Measurements from ENCODE around the gene BLCAP. TPM values are rescaled to one million over a fixed set of nuclear protein-coding genes. Genes with fewer than 3 reads are reported as not detected.
A peak's percentile ranks its signal among the peaks of the same experiment; 100 is the strongest.

BLCAP gene
- total RNA-seq, 4 donors from 2014 or later: 91.3 to 136 (median 103) TPM

DNA sequence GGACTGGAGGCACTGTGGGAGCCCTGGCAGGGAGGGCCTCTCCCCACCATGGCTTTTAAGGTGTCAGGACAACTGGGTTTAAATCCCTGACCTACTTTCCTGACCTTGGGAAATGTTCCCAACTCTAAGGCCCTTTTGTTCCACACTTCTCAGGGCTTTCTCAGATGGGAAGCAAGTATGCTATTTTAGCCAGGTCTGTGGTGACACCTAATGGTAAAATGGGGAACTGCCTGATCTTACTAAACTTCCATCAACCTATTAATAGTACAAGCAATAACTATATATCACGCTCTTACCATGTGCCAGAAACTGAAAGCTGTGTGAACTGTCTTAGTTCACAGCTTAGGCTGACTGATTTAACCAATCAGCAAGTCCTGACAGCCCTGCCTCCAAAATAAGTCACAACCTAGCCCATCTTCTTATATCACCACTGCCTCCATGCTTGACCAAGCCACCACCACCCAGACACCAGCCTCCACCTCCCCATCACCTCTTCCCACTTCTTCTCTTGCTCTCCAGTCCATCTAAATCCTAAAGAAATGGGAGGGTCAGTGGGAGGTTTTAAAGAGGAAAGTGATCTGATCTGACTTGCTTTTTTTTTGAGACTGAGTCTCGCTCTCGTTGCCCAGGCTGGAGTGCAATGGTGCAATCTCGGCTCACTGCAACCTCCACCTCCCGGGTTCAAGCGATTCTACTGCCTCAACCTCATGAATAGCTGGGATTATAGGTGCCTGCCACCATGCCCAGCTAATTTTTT is 6.9 kb upstream of the BLCAP start:
- no peak for TF ChIP-seq POLR2A (IDR thresholded peaks at IDR 0.05)
- TF ChIP-seq, protein P1, sequence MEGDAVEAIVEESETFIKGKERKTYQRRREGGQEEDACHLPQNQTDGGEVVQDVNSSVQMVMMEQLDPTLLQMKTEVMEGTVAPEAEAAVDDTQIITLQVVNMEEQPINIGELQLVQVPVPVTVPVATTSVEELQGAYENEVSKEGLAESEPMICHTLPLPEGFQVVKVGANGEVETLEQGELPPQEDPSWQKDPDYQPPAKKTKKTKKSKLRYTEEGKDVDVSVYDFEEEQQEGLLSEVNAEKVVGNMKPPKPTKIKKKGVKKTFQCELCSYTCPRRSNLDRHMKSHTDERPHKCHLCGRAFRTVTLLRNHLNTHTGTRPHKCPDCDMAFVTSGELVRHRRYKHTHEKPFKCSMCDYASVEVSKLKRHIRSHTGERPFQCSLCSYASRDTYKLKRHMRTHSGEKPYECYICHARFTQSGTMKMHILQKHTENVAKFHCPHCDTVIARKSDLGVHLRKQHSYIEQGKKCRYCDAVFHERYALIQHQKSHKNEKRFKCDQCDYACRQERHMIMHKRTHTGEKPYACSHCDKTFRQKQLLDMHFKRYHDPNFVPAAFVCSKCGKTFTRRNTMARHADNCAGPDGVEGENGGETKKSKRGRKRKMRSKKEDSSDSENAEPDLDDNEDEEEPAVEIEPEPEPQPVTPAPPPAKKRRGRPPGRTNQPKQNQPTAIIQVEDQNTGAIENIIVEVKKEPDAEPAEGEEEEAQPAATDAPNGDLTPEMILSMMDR (IDR thresholded peaks at IDR 0.05): peak in 1 of 3 donors; percentile 61
- no peak overlapping the region for H3K4me3 ChIP-seq (ENCODE audit: low read depth, poor library complexity, severe bottlenecking)
- DNase-seq (ENCODE audit: low spot score in 2 of 2): peak; percentile 76 to 77
- 69 to 71% methylated on average over 6 of the region's 6 CpGs for WGBS, 2 donors
- intact Hi-C loops (cut with DNase I; ENCODE audit: low total_unique reads): loop anchor here (10.0 kb wide), 2 partner anchors 150 to 340 kb away; no protein-coding TSS in a partner anchor

DNA sequence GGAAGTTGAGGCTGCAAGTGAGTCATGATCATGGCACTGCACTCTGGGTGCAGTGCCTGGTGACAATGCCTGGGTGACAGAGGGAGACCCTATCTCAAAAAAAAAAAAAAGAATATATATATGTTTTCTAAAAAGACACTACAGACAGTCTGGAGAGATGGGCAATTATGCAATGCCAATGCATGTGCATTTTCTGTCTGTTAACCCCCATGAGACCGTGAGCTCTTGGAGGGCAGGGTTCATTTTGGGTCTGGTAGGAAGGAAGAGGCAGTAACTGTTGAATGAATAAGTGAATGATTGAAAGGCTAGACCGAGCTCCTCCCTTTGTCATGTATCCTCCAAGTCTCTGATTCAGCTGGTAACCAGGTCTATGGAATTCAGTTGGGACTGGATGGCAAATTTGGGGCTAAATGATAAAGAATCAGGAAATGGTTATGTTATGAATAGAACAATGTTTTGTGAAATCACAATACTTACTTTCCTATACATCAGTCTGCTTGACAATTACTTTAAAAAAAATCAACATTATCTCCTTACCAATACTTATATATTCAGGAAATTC is 5.6 kb upstream of the BLCAP start:
- no peak for DNase-seq (ENCODE audit: low spot score in 2 of 2)
- intact Hi-C loops (cut with DNase I; ENCODE audit: low total_unique reads): loop anchor here (10.0 kb wide), 2 partner anchors 148 to 338 kb away; no protein-coding TSS in a partner anchor
- WGBS, 2 donors: 78 to 79% methylated on average over 2 of the region's 2 CpGs
- no peak for TF ChIP-seq POLR2A (IDR thresholded peaks at IDR 0.05)
- TF ChIP-seq, protein P1 (IDR thresholded peaks at IDR 0.05): no peak
- no peak overlapping the region for H3K4me3 ChIP-seq (ENCODE audit: low read depth, poor library complexity, severe bottlenecking)

DNA sequence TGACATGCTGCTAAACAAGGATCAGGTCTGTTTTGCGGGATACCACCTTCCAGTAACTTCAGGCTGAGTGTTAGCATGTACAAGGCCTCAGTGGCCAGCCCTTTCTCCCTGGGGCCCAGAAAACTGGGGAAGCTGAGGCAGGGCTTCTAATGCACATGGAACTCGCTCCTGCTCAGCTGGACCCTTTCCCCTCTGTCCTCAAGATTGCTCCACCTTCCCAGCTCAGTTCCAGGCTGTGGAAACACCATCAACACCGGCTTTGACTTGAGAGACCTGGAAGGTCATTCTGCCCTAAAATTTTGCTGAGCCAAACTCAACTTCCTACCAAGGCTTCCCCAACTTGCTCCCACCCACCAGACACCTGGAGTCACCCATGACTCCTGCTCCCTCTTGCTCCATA is 4.2 kb upstream of the BLCAP start:
- 86 to 97% methylated on average over 3 of the region's 3 CpGs for WGBS, 2 donors
- no peak for TF ChIP-seq POLR2A (IDR thresholded peaks at IDR 0.05)
- TF ChIP-seq, protein P1 (IDR thresholded peaks at IDR 0.05): no peak
- no peak overlapping the region for H3K4me3 ChIP-seq (ENCODE audit: low read depth, poor library complexity, severe bottlenecking)
- intact Hi-C loops (cut with DNase I; ENCODE audit: low total_unique reads): loop anchor here (10.0 kb wide), 2 partner anchors 147 to 337 kb away; no protein-coding TSS in a partner anchor
- peak in 1 of 2 donors; percentile 49 for DNase-seq (ENCODE audit: low spot score in 2 of 2)

DNA sequence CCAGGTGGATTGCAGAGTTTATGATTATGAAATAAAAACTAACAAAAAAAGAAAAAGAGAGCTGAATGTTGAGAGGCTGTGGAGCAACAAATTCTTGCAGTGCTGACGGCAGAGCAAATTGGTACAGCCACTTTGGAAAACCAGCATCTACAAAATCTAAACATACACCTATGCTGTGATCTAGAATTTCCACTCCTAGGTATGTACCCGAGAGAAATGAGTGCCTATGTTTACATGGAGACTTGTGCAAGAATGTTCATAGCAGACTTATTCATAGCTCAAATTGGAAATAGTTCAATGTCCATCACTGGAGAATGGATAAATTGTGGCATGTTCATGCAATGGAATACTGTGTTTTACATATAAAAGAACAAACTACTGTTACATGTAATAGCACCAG is 3.0 kb upstream of the BLCAP start:
- 74 to 80% methylated on average over 2 of the region's 2 CpGs for WGBS, 2 donors
- DNase-seq (ENCODE audit: low spot score in 2 of 2): no peak
- H3K4me3 ChIP-seq (ENCODE audit: low read depth, poor library complexity, severe bottlenecking): no peak overlapping the region
- TF ChIP-seq, protein P1 (IDR thresholded peaks at IDR 0.05): no peak
- no peak for TF ChIP-seq POLR2A (IDR thresholded peaks at IDR 0.05)
- intact Hi-C loops (cut with DNase I; ENCODE audit: low total_unique reads): loop anchor here (10.0 kb wide), 2 partner anchors 146 to 336 kb away; no protein-coding TSS in a partner anchor

DNA sequence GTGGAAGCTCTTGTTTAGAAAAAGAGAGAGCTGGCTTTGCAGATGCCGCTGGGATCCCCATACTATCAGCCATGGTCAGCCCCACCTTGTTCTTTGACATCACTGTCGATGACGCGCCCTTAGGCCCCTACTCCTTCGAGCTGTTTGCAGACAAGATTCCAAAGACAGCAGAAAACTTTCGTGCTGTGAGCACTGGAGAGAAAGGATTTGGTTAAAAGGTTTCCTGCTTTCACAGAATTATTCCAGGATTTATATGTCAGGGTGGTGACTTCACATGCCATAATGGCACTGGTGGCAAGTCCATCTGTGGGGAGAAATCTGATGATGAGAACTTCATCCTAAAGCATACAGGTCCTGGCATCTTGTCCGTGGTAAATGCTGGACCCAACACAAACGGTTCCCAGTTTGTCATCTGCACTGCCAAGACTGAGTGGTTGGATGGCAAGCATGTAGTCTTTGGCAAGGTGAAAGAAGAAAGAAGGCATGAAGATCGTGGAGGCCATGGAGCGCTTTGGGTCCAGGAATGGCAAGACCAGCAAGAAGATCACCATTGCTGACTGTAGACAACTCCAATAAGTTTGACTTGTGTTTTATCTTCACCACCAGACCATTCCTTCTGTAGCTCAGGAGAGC is 2.4 kb upstream of the BLCAP start:
- intact Hi-C loops (cut with DNase I; ENCODE audit: low total_unique reads): loop anchor here (5.0 to 10.0 kb wide), 3 partner anchors 145 to 335 kb away; no protein-coding TSS in a partner anchor
- TF ChIP-seq POLR2A (IDR thresholded peaks at IDR 0.05): no peak
- TF ChIP-seq, protein P1 (IDR thresholded peaks at IDR 0.05): no peak
- 83 to 86% methylated on average over 10 of the region's 10 CpGs for WGBS, 2 donors
- DNase-seq (ENCODE audit: low spot score in 2 of 2): peak in 1 of 2 donors; percentile 36
- no peak overlapping the region for H3K4me3 ChIP-seq (ENCODE audit: low read depth, poor library complexity, severe bottlenecking)

Measured in lower leg skin (tissue), 4 donors.